GM23338 (cell line): Measurements from ENCODE around the gene PHKB.
"Not testable (repeated sequence)": the region's sequence is repeated elsewhere in the genome, so short reads cannot be mapped to it uniquely, and the experiment has no call there.

Source experiments
- CREB1 ChIP-seq: fragments of 250-450 bp; sonication (Bioruptor Pico); IDR thresholded peaks from 2 replicates; pipeline ENCODE4 v1.5.0; 2020; ENCODE audit warnings: low read depth, mild to moderate bottlenecking, moderate library complexity
- CTCF ChIP-seq, 2 experiments: fragments of 200-600 bp in 1 of 2; sonication (generic) in 1 of 2; conservative IDR thresholded peaks; 2 replicates each; pipeline versions ENCODE4 v1.5.1 to v1.6.1; 2016 to 2017; ENCODE audit warnings: antibody characterized with exemption in 2 of 2, low read depth in 2 of 2, mild to moderate bottlenecking in 2 of 2, moderate library complexity in 1 of 2
- EZH2 ChIP-seq: fragments of 200-600 bp; sonication (generic); IDR thresholded peaks from one replicate; pipeline ENCODE4 v1.8.0; 2017; ENCODE audit warnings: antibody characterized with exemption, mild to moderate bottlenecking, low read depth; ENCODE audit not compliant: unreplicated experiment
- EZH2phosphoT487 ChIP-seq: fragments of 200-600 bp; sonication (generic); IDR thresholded peaks from one replicate; pipeline ENCODE4 v1.8.1; 2018; ENCODE audit warnings: antibody characterized with exemption; ENCODE audit not compliant: unreplicated experiment
- NANOG ChIP-seq: IDR thresholded peaks from 2 replicates; pipeline ENCODE4 v1.6.1; 2016; ENCODE audit warnings: antibody characterized with exemption, borderline replicate concordance
- POLR2AphosphoS5 ChIP-seq: IDR thresholded peaks from 2 replicates; pipeline ENCODE4 v1.6.1; 2016; ENCODE audit warnings: antibody characterized with exemption, low read depth
- REST ChIP-seq: IDR thresholded peaks from one replicate; pipeline ENCODE4 v1.6.1; 2018; ENCODE audit warnings: antibody characterized with exemption; ENCODE audit not compliant: unreplicated experiment
- STAT1 ChIP-seq: IDR thresholded peaks from one replicate; pipeline ENCODE4 v1.6.1; 2016; ENCODE audit warnings: antibody characterized with exemption; ENCODE audit not compliant: unreplicated experiment
- ZNF114 ChIP-seq: fragments of 250-450 bp; sonication (Bioruptor Pico); IDR thresholded peaks from 2 replicates; pipeline ENCODE4 v1.5.0; 2020; ENCODE audit warnings: mild to moderate bottlenecking, moderate library complexity

- not testable (repeated sequence) for TF ChIP-seq CTCF (conservative IDR thresholded peaks at IDR 0.05; ENCODE audit: low read depth in 2 of 2); EZH2; NANOG; POLR2AphosphoS5; STAT1; CREB1 (CRISPR knock-in tag); EZH2phosphoT487; REST; ZNF114 (CRISPR knock-in tag)
Measured at GRCh38 chr16:47551185-47551584, 90.1 kb downstream of the PHKB start.
